WTC11 (cell line): ENCODE results near the gene TERT. TPM values are rescaled to one million over a fixed set of nuclear protein-coding genes. Genes with fewer than 3 reads are reported as not detected.

ENCODE experiments used
- ATAC-seq: fragments of 200-7000 bp; cut with Tn5 transposase; 2 replicates; pipeline ENCODE4 v1.10.0; 2021; ENCODE audit warnings: mild to moderate bottlenecking, moderate library complexity
- CTCF ChIA-PET: fragments of 300-600 bp; sonication (Branson Sonifier 250); formaldehyde crosslinking; loops from one replicate; lab custom pipeline; 2021; ENCODE audit warnings: antibody characterized with exemption; lab: Charles Lee
- POLR2A ChIA-PET: fragments of 350-600 bp; sonication (Branson Sonifier 250); formaldehyde crosslinking; loops from one replicate; lab custom pipeline; 2021; ENCODE audit warnings: antibody characterized with exemption; lab: Charles Lee
- DNase-seq: peaks from one replicate; pipeline ENCODE4 v3.0.0; 2021; ENCODE audit warnings: low spot score
- H3K27ac Mint-ChIP-seq: 2 replicates; pipeline ENCODE4 v1.8.0; 2021; ENCODE audit warnings: mixed read lengths
- H3K27me3 Mint-ChIP-seq: 2 replicates; pipeline ENCODE4 v1.8.0; 2021; ENCODE audit warnings: low read depth, mild to moderate bottlenecking, moderate library complexity, mixed read lengths
- H3K36me3 Mint-ChIP-seq: 2 replicates; pipeline ENCODE4 v1.8.0; 2021; ENCODE audit warnings: mixed read lengths
- H3K4me1 Mint-ChIP-seq: 2 replicates; pipeline ENCODE4 v1.8.0; 2022; ENCODE audit warnings: mixed read lengths
- H3K4me3 Mint-ChIP-seq: 2 replicates; pipeline ENCODE4 v1.8.0; 2021; ENCODE audit warnings: mild to moderate bottlenecking, moderate library complexity, mixed read lengths
- H3K9me3 Mint-ChIP-seq: 2 replicates; pipeline ENCODE4 v1.8.0; 2021; ENCODE audit warnings: mixed read lengths
- CBFB ChIP-seq: sonication (generic); formaldehyde crosslinking; IDR thresholded peaks from 2 replicates; pipeline ENCODE4 v1.8.1; 2022; ENCODE audit warnings: mild to moderate bottlenecking, low read depth, missing genetic modification reagents
- CREB1 ChIP-seq: sonication (generic); formaldehyde crosslinking; IDR thresholded peaks from 2 replicates; pipeline ENCODE4 v1.8.0; 2023; ENCODE audit warnings: mild to moderate bottlenecking, missing genetic modification reagents
- ESRRA ChIP-seq: sonication (generic); formaldehyde crosslinking; IDR thresholded peaks from 2 replicates; pipeline ENCODE4 v1.8.1; 2022; ENCODE audit warnings: mild to moderate bottlenecking, missing genetic modification reagents, borderline replicate concordance
- FOXK1 ChIP-seq: sonication (generic); formaldehyde crosslinking; IDR thresholded peaks from 2 replicates; pipeline ENCODE4 v1.8.0; 2022; ENCODE audit warnings: mild to moderate bottlenecking, moderate library complexity, missing genetic modification reagents
- GABPB1 ChIP-seq: sonication (generic); formaldehyde crosslinking; IDR thresholded peaks from 2 replicates; pipeline ENCODE4 v1.8.1; 2023; ENCODE audit warnings: mild to moderate bottlenecking, missing genetic modification reagents
- GTF2I ChIP-seq: fragments of 250-450 bp; sonication (Bioruptor Pico); conservative IDR thresholded peaks from 2 replicates; pipeline ENCODE4 v1.4.0; 2021; ENCODE audit warnings: mild to moderate bottlenecking
- HMGA2 ChIP-seq: fragments of 250-450 bp; sonication (Bioruptor Pico); IDR thresholded peaks from 2 replicates; pipeline ENCODE4 v1.4.0; 2021; ENCODE audit warnings: mild to moderate bottlenecking, moderate library complexity
- IRF1 ChIP-seq: sonication (generic); formaldehyde crosslinking; IDR thresholded peaks from 2 replicates; pipeline ENCODE4 v1.8.0; 2023; ENCODE audit warnings: missing genetic modification reagents
- JUN ChIP-seq: sonication (generic); formaldehyde crosslinking; IDR thresholded peaks from 2 replicates; pipeline ENCODE4 v1.8.0; 2023; ENCODE audit warnings: mild to moderate bottlenecking, missing genetic modification reagents
- MXD4 ChIP-seq: fragments of 250-450 bp; sonication (Bioruptor Pico); IDR thresholded peaks from 2 replicates; pipeline ENCODE4 v1.8.0; 2021; ENCODE audit warnings: mild to moderate bottlenecking, moderate library complexity, borderline replicate concordance
- NFE2L1 ChIP-seq: sonication (generic); formaldehyde crosslinking; IDR thresholded peaks from 2 replicates; pipeline ENCODE4 v1.8.1; 2023; ENCODE audit warnings: missing genetic modification reagents
- NR3C1 ChIP-seq: sonication (generic); formaldehyde crosslinking; conservative IDR thresholded peaks from 2 replicates; pipeline ENCODE4 v1.8.1; 2023; ENCODE audit warnings: low read depth, mild to moderate bottlenecking, missing genetic modification reagents
- RELA ChIP-seq: sonication (generic); formaldehyde crosslinking; IDR thresholded peaks from 2 replicates; pipeline ENCODE4 v1.8.1; 2022; ENCODE audit warnings: missing genetic modification reagents, mild to moderate bottlenecking, borderline replicate concordance
- TEAD1 ChIP-seq: sonication (generic); formaldehyde crosslinking; IDR thresholded peaks from 2 replicates; pipeline ENCODE4 v1.8.0; 2022; ENCODE audit warnings: mild to moderate bottlenecking, missing genetic modification reagents
- TEAD4 ChIP-seq: sonication (generic); formaldehyde crosslinking; IDR thresholded peaks from 2 replicates; pipeline ENCODE4 v1.8.0; 2022; ENCODE audit warnings: mild to moderate bottlenecking, missing genetic modification reagents
- ZBTB21 ChIP-seq: sonication (generic); formaldehyde crosslinking; IDR thresholded peaks from 2 replicates; pipeline ENCODE4 v1.8.1; 2023; ENCODE audit warnings: mild to moderate bottlenecking, missing genetic modification reagents, borderline replicate concordance
- ZNF232 ChIP-seq: sonication (generic); formaldehyde crosslinking; IDR thresholded peaks from 2 replicates; pipeline ENCODE4 v1.8.0; 2022; ENCODE audit warnings: mild to moderate bottlenecking, missing genetic modification reagents
- ZNF281 ChIP-seq: sonication (generic); formaldehyde crosslinking; IDR thresholded peaks from 2 replicates; pipeline ENCODE4 v1.8.0; 2023; ENCODE audit warnings: mild to moderate bottlenecking, missing genetic modification reagents
- ZNF317 ChIP-seq: sonication (generic); formaldehyde crosslinking; IDR thresholded peaks from 2 replicates; pipeline ENCODE4 v1.8.1; 2023; ENCODE audit warnings: low read depth, mild to moderate bottlenecking, moderate library complexity, missing genetic modification reagents, borderline replicate concordance
- ZNF423 ChIP-seq: fragments of 250-450 bp; sonication (Bioruptor Pico); IDR thresholded peaks from 2 replicates; pipeline ENCODE4 v2.1.2; 2022; ENCODE audit warnings: mild to moderate bottlenecking, moderate library complexity
- ZNF512 ChIP-seq: sonication (generic); formaldehyde crosslinking; IDR thresholded peaks from 2 replicates; pipeline ENCODE4 v1.8.1; 2022; ENCODE audit warnings: missing genetic modification reagents, borderline replicate concordance
- ZNF532 ChIP-seq: fragments of 250-450 bp; sonication (Bioruptor Pico); IDR thresholded peaks from 2 replicates; pipeline ENCODE4 v1.9.0; 2021; ENCODE audit warnings: mild to moderate bottlenecking, borderline replicate concordance
- total RNA-seq: library from RNA; stranded (reverse); gene quantifications from 3 replicates; pipeline ENCODE4 v1.2.3, GENCODE V29; 2021

Gene TERT
- total RNA-seq, 1 experiment from 2014 or later, result 42.9 TPM

- DNase-seq (peak; percentile 31), ATAC-seq (peak; percentile 66)
- no peak for TF ChIP-seq IRF1
- TF ChIP-seq GABPB1 (CRISPR knock-in tag), result no peak
- no peak for TF ChIP-seq RELA (CRISPR knock-in tag)
- no peak for TF ChIP-seq ESRRA (CRISPR knock-in tag)
- TF ChIP-seq ZNF423 (CRISPR knock-in tag), result no peak
- Mint-ChIP-seq H3K27me3 (no peaks in the 10 kb centered on the region), H3K4me1 (peaks cover 7% of the 10 kb centered on the region; the same call in 1 of the 2 replicates), H3K9me3 (no peaks in the 10 kb centered on the region), H3K4me3 (no peak overlapping the region), H3K27ac (no peak overlapping the region), H3K36me3 (no peaks in the 10 kb centered on the region)
- ChIA-PET CTCF (interaction anchor here (0.7 to 3.0 kb wide), 29 partner anchors 9 to 440 kb away, joined by 3 to 23 read pairs (median 4); no protein-coding TSS in a partner anchor), POLR2A (no interaction called here)
Observed at GRCh38 chr5:1204693-1205242, 90.1 kb downstream of the TERT start.

- Mint-ChIP-seq H3K27me3 (no peaks in the 10 kb centered on the region), H3K4me1 (peaks cover 7% of the 10 kb centered on the region; the same call in 1 of the 2 replicates), H3K36me3 (no peaks in the 10 kb centered on the region), H3K27ac (no peak overlapping the region), H3K4me3 (no peak overlapping the region), H3K9me3 (no peaks in the 10 kb centered on the region)
- TF ChIP-seq CREB1 (CRISPR knock-in tag) (no peak), ZNF281 (CRISPR knock-in tag) (no peak)
- ATAC-seq (no peak), DNase-seq (peak; percentile 8)
- ChIA-PET CTCF (interaction anchor here (0.7 to 3.0 kb wide), 29 partner anchors 8 to 441 kb away, joined by 3 to 23 read pairs (median 4); no protein-coding TSS in a partner anchor), POLR2A (no interaction called here)
Observed at GRCh38 chr5:1203968-1204692, 90.7 kb downstream of the TERT start.

GRCh38 chr5:1203311-1203967 is 91.4 kb downstream of the TERT start:
- CTCF ChIA-PET, result interaction anchor here (3.0 kb wide), 1 partner anchor 30 kb away, joined by 23 read pairs; no protein-coding TSS in a partner anchor
- TF ChIP-seq ZNF232 (CRISPR knock-in tag), result no peak
- no peak for TF ChIP-seq MXD4 (CRISPR knock-in tag)
- TF ChIP-seq HMGA2 (CRISPR knock-in tag), result no peak
- no peak for TF ChIP-seq FOXK1 (CRISPR knock-in tag)
- no peak for TF ChIP-seq CREB1 (CRISPR knock-in tag)
- TF ChIP-seq TEAD1 (CRISPR knock-in tag), result no peak
- TF ChIP-seq ZNF532 (CRISPR knock-in tag), result no peak
- TF ChIP-seq ZNF512 (CRISPR knock-in tag), result no peak
- no peak for TF ChIP-seq CBFB (CRISPR knock-in tag)
- TF ChIP-seq ZNF317 (CRISPR knock-in tag), result no peak
- no peak for TF ChIP-seq NFE2L1
- no peak for TF ChIP-seq GTF2I (CRISPR knock-in tag)
- no peak for TF ChIP-seq ZBTB21 (CRISPR knock-in tag)
- no peak for TF ChIP-seq NR3C1 (CRISPR knock-in tag)
- no peak for TF ChIP-seq TEAD4
- TF ChIP-seq JUN (CRISPR knock-in tag), result no peak

More at GRCh38 chr5:1203311-1203967, 91.4 kb downstream of the TERT start:
- H3K36me3 Mint-ChIP-seq, result no peaks in the 10 kb centered on the region
- DNase-seq (no peak), ATAC-seq (no peak)
- no peaks in the 10 kb centered on the region for H3K27me3 Mint-ChIP-seq
- H3K4me3 Mint-ChIP-seq, result no peak overlapping the region
- POLR2A ChIA-PET, result no interaction called here
- no peaks in the 10 kb centered on the region for H3K9me3 Mint-ChIP-seq
- H3K4me1 Mint-ChIP-seq, result peaks cover 7% of the 10 kb centered on the region; the same call in 1 of the 2 replicates
- no peak overlapping the region for H3K27ac Mint-ChIP-seq
